Nephron progenitor cell (in vitro differentiated cells): ENCODE data around the gene CROT.

Experiments used
- DNase-seq: peaks from one replicate; pipeline ENCODE4 v3.0.0; 2021
- H3K27ac Mint-ChIP-seq: 2 replicates; pipeline ENCODE4 v1.8.0; 2021; ENCODE audit warnings: mild to moderate bottlenecking, moderate library complexity, mixed read lengths
- H3K27me3 Mint-ChIP-seq: 2 replicates; pipeline ENCODE4 v1.8.0; 2021; ENCODE audit warnings: mild to moderate bottlenecking, low read depth, mixed read lengths; ENCODE audit not compliant: poor library complexity
- H3K36me3 Mint-ChIP-seq: 2 replicates; pipeline ENCODE4 v1.8.0; 2021; ENCODE audit warnings: low read depth, mixed read lengths
- H3K4me1 Mint-ChIP-seq: 2 replicates; pipeline ENCODE4 v1.8.0; 2021; ENCODE audit warnings: mixed read lengths
- H3K4me3 Mint-ChIP-seq: 2 replicates; pipeline ENCODE4 v1.8.0; 2021; ENCODE audit warnings: mild to moderate bottlenecking, moderate library complexity, mixed read lengths
- H3K9me3 Mint-ChIP-seq: 2 replicates; pipeline ENCODE4 v1.8.0; 2021; ENCODE audit warnings: mild to moderate bottlenecking, moderate library complexity, mixed read lengths
- TF ChIP-seq, protein P1 (sequence below): fragments of 200-600 bp; sonication (generic); IDR thresholded peaks from 2 replicates; pipeline ENCODE4 v1.5.0; 2021; ENCODE audit warnings: antibody characterized with exemption

Gene CROT

DNA sequence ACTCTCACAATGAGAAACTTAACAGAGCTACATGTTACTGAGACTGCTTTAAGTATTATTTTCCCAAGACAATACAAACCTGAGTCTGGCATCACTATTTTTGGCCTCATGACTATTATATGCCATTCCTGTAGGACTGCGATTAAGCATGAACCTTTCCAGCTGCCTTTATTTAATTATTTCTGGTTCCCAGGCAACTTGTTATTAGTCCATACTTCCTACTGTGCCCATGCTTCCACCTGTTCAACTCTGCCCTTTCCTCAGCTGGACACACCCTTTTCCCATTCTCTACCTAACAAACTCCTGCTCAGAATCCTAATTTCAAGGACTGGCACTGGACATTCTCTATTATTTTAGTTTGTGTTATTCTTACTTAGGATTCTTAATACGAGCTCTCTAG lies 8.1 kb upstream of the CROT start:
- H3K9me3 Mint-ChIP-seq, result peaks cover 18% of the 10 kb centered on the region
- TF ChIP-seq, protein P1, sequence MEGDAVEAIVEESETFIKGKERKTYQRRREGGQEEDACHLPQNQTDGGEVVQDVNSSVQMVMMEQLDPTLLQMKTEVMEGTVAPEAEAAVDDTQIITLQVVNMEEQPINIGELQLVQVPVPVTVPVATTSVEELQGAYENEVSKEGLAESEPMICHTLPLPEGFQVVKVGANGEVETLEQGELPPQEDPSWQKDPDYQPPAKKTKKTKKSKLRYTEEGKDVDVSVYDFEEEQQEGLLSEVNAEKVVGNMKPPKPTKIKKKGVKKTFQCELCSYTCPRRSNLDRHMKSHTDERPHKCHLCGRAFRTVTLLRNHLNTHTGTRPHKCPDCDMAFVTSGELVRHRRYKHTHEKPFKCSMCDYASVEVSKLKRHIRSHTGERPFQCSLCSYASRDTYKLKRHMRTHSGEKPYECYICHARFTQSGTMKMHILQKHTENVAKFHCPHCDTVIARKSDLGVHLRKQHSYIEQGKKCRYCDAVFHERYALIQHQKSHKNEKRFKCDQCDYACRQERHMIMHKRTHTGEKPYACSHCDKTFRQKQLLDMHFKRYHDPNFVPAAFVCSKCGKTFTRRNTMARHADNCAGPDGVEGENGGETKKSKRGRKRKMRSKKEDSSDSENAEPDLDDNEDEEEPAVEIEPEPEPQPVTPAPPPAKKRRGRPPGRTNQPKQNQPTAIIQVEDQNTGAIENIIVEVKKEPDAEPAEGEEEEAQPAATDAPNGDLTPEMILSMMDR, result no peak
- peaks cover 55% of the 10 kb centered on the region for H3K36me3 Mint-ChIP-seq
- no peak overlapping the region for H3K4me3 Mint-ChIP-seq
- DNase-seq, result no peak
- H3K27me3 Mint-ChIP-seq, result no peaks in the 10 kb centered on the region
- H3K4me1 Mint-ChIP-seq, result peaks cover 21% of the 10 kb centered on the region
- no peak overlapping the region for H3K27ac Mint-ChIP-seq

DNA sequence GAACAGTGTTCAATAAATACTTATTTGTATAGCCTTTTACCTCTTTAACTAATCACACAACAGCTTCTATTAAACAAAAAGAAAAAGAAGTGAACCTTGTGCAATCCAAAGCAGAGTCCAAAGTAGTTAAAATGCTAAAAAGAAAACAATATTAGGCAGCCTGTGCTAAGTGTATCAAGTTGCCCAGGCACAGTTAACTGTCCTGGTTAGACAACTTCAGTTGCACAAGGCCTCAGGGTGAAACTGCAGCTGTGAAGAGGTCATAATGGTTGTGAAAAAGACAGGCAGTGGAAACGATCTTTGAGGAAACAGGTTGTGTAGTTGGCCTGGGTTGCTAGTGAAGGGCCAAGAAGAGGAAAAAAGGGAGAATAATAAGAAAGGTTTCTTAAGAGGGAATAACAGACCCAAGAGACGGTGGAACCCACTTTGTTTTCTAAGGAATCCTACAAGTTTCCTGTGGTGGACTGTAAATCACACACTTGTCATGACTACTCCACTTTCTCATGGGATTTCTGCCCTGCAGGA lies 6.0 kb upstream of the CROT start:
- Mint-ChIP-seq H3K27me3 (no peaks in the 10 kb centered on the region), H3K4me1 (peaks cover 40% of the 10 kb centered on the region), H3K27ac (peak overlapping the region; percentile 96), H3K36me3 (peaks cover 44% of the 10 kb centered on the region), H3K4me3 (peak overlapping the region; percentile 50), H3K9me3 (peaks cover 7% of the 10 kb centered on the region)
- peak; percentile 12 for DNase-seq
- TF ChIP-seq, protein P1, result no peak

DNA sequence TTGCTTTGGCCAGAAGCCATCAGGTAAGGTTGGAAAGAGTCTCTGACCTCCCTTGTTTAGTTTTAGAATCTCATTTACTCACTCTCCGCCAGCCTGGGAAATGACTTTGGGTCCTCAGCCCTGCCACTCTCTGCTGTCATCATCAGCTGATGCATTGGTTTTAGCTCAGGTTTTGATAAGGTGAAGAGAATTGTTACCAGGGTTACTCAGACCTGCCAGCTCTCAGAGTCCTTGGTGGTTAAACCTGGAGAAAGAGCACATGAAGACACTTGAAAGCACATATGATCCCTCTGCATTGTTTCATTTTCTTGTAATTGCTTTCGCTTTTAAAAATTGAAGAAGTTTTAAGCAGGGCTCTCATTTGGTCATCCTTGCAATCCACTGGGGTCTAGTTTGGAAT lies 4.0 kb upstream of the CROT start:
- DNase-seq, result no peak
- H3K4me1 Mint-ChIP-seq, result peaks cover 54% of the 10 kb centered on the region
- no peaks in the 10 kb centered on the region for H3K27me3 Mint-ChIP-seq
- peaks cover 26% of the 10 kb centered on the region for H3K36me3 Mint-ChIP-seq
- no peaks in the 10 kb centered on the region for H3K9me3 Mint-ChIP-seq
- no peak overlapping the region for H3K4me3 Mint-ChIP-seq
- peak overlapping the region; percentile 55 for H3K27ac Mint-ChIP-seq
- TF ChIP-seq, protein P1, result no peak

DNA sequence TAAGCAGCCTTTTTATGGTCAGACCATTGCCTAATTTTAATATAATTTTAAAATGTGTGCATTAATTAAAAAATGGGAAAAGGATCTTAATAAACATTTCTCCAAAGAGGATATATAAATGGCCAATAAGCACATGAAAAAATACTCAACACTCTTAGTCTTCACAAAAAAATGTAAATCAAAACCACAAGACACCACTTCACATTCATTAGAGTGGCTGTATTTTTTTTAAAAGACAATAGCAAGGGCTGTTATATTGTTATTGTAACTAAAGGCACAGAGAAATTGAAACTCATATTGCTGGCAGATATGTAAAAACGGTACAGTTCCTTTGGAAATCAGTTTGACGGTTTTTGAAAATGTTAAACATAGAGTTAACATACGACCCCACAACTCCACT lies 3.2 kb upstream of the CROT start:
- Mint-ChIP-seq H3K27ac (no peak overlapping the region), H3K4me3 (no peak overlapping the region)
- TF ChIP-seq, protein P1, result no peak

DNA sequence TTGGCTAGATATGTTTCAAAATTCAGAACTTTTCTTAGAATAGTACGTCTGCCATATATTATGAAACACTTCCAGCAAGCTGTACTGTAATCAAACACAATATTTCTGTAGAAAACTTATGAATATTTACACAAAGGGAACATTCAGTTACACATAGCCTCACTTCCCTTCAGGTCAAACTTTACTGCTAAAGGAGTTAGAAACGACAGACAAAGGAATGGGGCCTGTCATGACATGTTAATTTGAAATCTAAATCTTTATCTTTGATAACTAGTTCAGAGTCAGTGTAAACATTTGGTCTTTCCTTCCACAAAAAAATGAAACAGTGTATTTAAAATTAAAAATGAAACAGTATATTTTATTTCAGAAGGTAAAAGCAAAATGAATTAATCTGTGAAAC lies 1.0 kb upstream of the CROT start:
- Mint-ChIP-seq H3K9me3 (peaks cover 8% of the 10 kb centered on the region), H3K27ac (peak overlapping the region; percentile 98), H3K4me1 (peaks cover 53% of the 10 kb centered on the region)

More for the DNA sequence above, 3.2 kb upstream of the CROT start:
- Mint-ChIP-seq H3K4me1 (peaks cover 57% of the 10 kb centered on the region), H3K27me3 (no peaks in the 10 kb centered on the region), H3K9me3 (peaks cover 3% of the 10 kb centered on the region), H3K36me3 (peaks cover 32% of the 10 kb centered on the region)
- DNase-seq, result no peak

DNA sequence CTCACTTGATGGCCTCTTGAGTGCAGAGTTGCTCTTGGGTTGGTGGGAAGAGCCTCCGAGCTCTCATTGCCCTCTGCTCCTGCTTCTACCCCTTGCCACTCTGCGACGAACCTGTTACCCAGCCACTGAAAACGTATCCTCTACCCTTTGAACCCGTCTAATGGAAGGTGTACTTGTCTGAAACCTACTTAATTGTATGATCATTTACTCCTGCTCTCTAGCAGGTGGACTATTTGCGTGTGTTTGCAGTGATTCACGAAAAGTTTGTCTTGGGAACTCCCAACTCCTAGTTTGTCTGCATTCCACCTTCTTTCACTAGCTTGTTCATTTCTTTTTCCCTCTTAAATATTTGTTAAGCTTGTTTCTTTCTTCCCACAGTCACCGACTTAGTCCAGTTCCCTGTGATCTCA lies 503 bp downstream of the CROT start:
- no peak overlapping the region for H3K27ac Mint-ChIP-seq

More for the DNA sequence above, 1.0 kb upstream of the CROT start:
- Mint-ChIP-seq H3K27me3 (no peaks in the 10 kb centered on the region), H3K36me3 (peaks cover 48% of the 10 kb centered on the region), H3K4me3 (peak overlapping the region; percentile 97)
- TF ChIP-seq, protein P1, result no peak
- no peak for DNase-seq

More for the DNA sequence above, 503 bp downstream of the CROT start:
- H3K4me1 Mint-ChIP-seq, result peaks cover 44% of the 10 kb centered on the region
- DNase-seq, result no peak
- TF ChIP-seq, protein P1, result no peak
- H3K36me3 Mint-ChIP-seq, result peaks cover 53% of the 10 kb centered on the region
- H3K4me3 Mint-ChIP-seq, result peak overlapping the region; percentile 97
- H3K27me3 Mint-ChIP-seq, result no peaks in the 10 kb centered on the region
- peaks cover 16% of the 10 kb centered on the region for H3K9me3 Mint-ChIP-seq
